Measurements from ENCODE around the gene SLIT3. TPM values are rescaled to one million over a fixed set of nuclear protein-coding genes. Genes with fewer than 3 reads are reported as not detected.

SLIT3 gene
- total RNA-seq, 1 donor from 2014 or later = 0.22 TPM

DNA sequence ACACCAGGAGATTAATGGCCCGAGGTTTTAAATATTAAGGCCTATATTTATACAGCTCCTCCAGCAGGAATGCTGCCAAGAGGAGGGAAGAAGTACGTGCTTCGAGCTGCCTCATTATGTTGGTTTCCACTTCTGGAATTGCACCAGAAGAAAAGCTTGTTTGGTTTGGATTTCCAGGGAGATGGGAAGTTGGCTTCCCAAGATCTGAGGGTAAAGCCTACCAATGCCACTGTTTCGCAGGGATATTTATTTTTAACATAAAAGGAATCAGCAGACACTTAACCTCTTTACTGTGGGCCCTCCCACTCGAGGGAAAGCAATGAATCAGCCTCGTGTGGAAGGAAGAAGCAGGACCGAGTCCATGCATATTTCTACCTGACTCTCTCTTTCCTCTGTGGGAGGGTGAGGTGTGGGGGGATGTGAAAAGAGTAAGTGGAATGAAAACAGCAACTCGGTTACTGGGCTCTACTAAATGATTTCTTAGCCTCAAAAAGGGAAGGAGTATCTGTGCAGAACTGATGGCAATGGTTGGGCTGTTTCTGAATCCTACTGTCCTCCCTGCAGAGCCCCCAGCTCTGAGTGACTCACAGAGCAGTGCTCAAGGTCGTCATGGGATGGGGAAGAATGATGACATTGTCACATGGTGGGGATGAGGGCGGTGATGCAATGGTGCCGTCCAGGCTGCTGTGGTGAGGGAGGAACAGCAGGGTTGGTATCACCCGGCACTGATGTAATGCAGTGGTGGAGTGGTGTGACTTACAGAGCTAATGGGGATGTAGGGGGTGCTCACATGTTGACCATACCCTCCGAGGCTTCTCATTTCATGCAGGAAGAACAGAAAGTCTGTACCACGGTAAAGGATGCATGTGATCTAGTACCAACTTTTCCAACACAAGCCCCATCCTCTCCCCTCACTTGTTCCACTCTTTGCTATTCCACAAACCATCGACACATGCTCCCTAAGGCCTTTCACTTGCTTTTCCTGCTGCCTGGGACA, 506.8 kb downstream of the SLIT3 start:
- Histone ChIP-seq H3F3A (ENCODE audit: low read depth) (no peaks in the 10 kb centered on the region), H3K9ac (no peak overlapping the region), H3K4me1 (peaks cover 14% of the 10 kb centered on the region), H4K20me1 (ENCODE audit: low read depth) (no peaks in the 10 kb centered on the region), H3K4me2 (no peak overlapping the region), H3K27ac (no peak overlapping the region), H2AFZ (replicated peaks) (no peak overlapping the region), H3K9me3 (ENCODE audit: low read depth) (no peaks in the 10 kb centered on the region), H3K27me3 (no peaks in the 10 kb centered on the region), H3K79me2 (ENCODE audit: low read depth) (no peaks in the 10 kb centered on the region), H3K36me3 (no peaks in the 10 kb centered on the region), H3K4me3 (no peak overlapping the region)
- TF ChIP-seq EZH2phosphoT487 (IDR thresholded peaks at IDR 0.05) (no peak), EZH2 (IDR thresholded peaks at IDR 0.05) (no peak)
- TF ChIP-seq, protein P1, sequence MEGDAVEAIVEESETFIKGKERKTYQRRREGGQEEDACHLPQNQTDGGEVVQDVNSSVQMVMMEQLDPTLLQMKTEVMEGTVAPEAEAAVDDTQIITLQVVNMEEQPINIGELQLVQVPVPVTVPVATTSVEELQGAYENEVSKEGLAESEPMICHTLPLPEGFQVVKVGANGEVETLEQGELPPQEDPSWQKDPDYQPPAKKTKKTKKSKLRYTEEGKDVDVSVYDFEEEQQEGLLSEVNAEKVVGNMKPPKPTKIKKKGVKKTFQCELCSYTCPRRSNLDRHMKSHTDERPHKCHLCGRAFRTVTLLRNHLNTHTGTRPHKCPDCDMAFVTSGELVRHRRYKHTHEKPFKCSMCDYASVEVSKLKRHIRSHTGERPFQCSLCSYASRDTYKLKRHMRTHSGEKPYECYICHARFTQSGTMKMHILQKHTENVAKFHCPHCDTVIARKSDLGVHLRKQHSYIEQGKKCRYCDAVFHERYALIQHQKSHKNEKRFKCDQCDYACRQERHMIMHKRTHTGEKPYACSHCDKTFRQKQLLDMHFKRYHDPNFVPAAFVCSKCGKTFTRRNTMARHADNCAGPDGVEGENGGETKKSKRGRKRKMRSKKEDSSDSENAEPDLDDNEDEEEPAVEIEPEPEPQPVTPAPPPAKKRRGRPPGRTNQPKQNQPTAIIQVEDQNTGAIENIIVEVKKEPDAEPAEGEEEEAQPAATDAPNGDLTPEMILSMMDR (IDR thresholded peaks at IDR 0.05) = no peak
- peaks cover 2% of the 10 kb centered on the region for H3K36me3 Mint-ChIP-seq
- no peak overlapping the region for H3K4me3 Mint-ChIP-seq
- H3K9me3 Mint-ChIP-seq = peaks cover 2% of the 10 kb centered on the region
- H3K27me3 Mint-ChIP-seq (ENCODE audit: insufficient read depth, low read depth) = peaks cover 7% of the 10 kb centered on the region
- DNase-seq (ENCODE audit: low spot score) = no peak
- peaks cover 40% of the 10 kb centered on the region for H3K4me1 Mint-ChIP-seq
- H3K27ac Mint-ChIP-seq = no peak overlapping the region

GRCh38 chr5:168792678-168793077, 508.3 kb downstream of the SLIT3 start:
- H3K4me2 ChIP-seq = no peak overlapping the region
- H3K27ac ChIP-seq = no peak overlapping the region
- Mint-ChIP-seq H3K36me3 (peaks cover 2% of the 10 kb centered on the region), H3K9me3 (peaks cover 2% of the 10 kb centered on the region), H3K27me3 (ENCODE audit: insufficient read depth, low read depth) (peaks cover 5% of the 10 kb centered on the region), H3K4me3 (no peak overlapping the region), H3K4me1 (peaks cover 32% of the 10 kb centered on the region), H3K27ac (no peak overlapping the region)
- no peak overlapping the region for H3K4me3 ChIP-seq
- TF ChIP-seq, protein P1 (IDR thresholded peaks at IDR 0.05) = no peak
- no peak for TF ChIP-seq EZH2phosphoT487 (IDR thresholded peaks at IDR 0.05)
- TF ChIP-seq EZH2 (IDR thresholded peaks at IDR 0.05) = no peak
- no peak overlapping the region for H2AFZ ChIP-seq (replicated peaks)
- H3K36me3 ChIP-seq = no peaks in the 10 kb centered on the region
- no peaks in the 10 kb centered on the region for H3K79me2 ChIP-seq (ENCODE audit: low read depth)
- H3F3A ChIP-seq (ENCODE audit: low read depth) = no peaks in the 10 kb centered on the region
- no peaks in the 10 kb centered on the region for H4K20me1 ChIP-seq (ENCODE audit: low read depth)
- H3K9ac ChIP-seq = no peak overlapping the region
- no peak for DNase-seq (ENCODE audit: low spot score)
- H3K9me3 ChIP-seq (ENCODE audit: low read depth) = no peaks in the 10 kb centered on the region
- H3K27me3 ChIP-seq = no peaks in the 10 kb centered on the region
- peaks cover 14% of the 10 kb centered on the region for H3K4me1 ChIP-seq

DNA sequence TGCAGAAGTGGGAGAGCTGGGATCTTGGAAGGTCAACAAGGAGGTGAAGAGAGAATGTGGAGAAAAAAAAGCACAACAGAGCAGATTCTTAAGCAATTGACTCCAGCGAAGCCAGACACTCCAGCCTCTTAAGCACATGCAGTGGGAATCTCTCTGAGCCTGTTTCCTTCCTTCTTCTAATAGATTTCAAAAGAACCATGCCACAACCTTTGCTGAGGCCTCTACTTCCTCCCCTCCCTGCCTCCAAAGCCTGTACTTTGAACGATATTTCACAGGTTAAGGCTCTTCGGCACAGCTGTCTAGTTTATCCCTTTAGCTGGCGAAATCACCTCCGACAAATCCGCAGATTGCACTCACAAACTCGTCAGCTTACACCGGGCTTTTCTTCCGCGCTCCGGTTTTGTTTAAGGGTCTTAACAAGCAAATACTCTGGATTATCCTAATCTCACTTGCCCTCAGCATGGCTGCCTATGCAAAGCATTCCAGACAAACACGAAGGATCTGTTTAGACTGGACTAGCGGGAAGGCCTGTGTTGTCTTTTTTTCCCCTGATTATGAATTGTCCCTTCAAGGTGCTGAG, 510.2 kb downstream of the SLIT3 start:
- Histone ChIP-seq H3K9me3 (ENCODE audit: low read depth) (no peaks in the 10 kb centered on the region), H2AFZ (replicated peaks) (no peak overlapping the region), H4K20me1 (ENCODE audit: low read depth) (no peaks in the 10 kb centered on the region), H3K4me2 (peak overlapping the region; percentile 14), H3K4me1 (peaks cover 10% of the 10 kb centered on the region), H3K4me3 (no peak overlapping the region), H3K27me3 (no peaks in the 10 kb centered on the region), H3K36me3 (no peaks in the 10 kb centered on the region), H3F3A (ENCODE audit: low read depth) (no peaks in the 10 kb centered on the region), H3K9ac (no peak overlapping the region), H3K79me2 (ENCODE audit: low read depth) (no peaks in the 10 kb centered on the region), H3K27ac (no peak overlapping the region)
- peaks cover 2% of the 10 kb centered on the region for H3K36me3 Mint-ChIP-seq
- peaks cover 2% of the 10 kb centered on the region for H3K9me3 Mint-ChIP-seq
- peak; percentile 64 for DNase-seq (ENCODE audit: low spot score)
- peaks cover 2% of the 10 kb centered on the region for H3K27me3 Mint-ChIP-seq (ENCODE audit: insufficient read depth, low read depth)
- H3K27ac Mint-ChIP-seq = no peak overlapping the region
- H3K4me3 Mint-ChIP-seq = no peak overlapping the region
- no peak for TF ChIP-seq EZH2 (IDR thresholded peaks at IDR 0.05)
- TF ChIP-seq, protein P1 (IDR thresholded peaks at IDR 0.05) = no peak
- no peak for TF ChIP-seq EZH2phosphoT487 (IDR thresholded peaks at IDR 0.05)
- peaks cover 24% of the 10 kb centered on the region for H3K4me1 Mint-ChIP-seq
